ENCODE data around the gene FAM117B.

Gene FAM117B

GRCh38 chr2:202652119-202652518 is 17.4 kb downstream of the FAM117B start:
- H3K79me2 ChIP-seq (ENCODE audit: insufficient read depth, low read depth): no peaks in the 10 kb centered on the region
- no peak for TF ChIP-seq CTCF (conservative IDR thresholded peaks at IDR 0.05; ENCODE audit: low read depth, low read length)
- no peak overlapping the region for H3K27ac ChIP-seq
- H3K36me3 ChIP-seq (ENCODE audit: insufficient read depth): no peaks in the 10 kb centered on the region
- H4K20me1 ChIP-seq (ENCODE audit: insufficient read depth): no peaks in the 10 kb centered on the region
- no peak overlapping the region for H3K4me3 ChIP-seq (IDR thresholded peaks at IDR 0.05; ENCODE audit: insufficient read depth, low read depth, low read length)
- H3K4me2 ChIP-seq: no peak overlapping the region
- H3K27me3 ChIP-seq (ENCODE audit: insufficient read depth, low read depth): no peaks in the 10 kb centered on the region
- no peaks in the 10 kb centered on the region for H3K4me1 ChIP-seq (ENCODE audit: low read depth, poor library complexity, severe bottlenecking)
- H3K9ac ChIP-seq: no peak overlapping the region
- H2AFZ ChIP-seq (ENCODE audit: low read depth): no peak overlapping the region

- no peaks in the 10 kb centered on the region for H3K79me2 ChIP-seq (ENCODE audit: insufficient read depth, low read depth)
- TF ChIP-seq CTCF (conservative IDR thresholded peaks at IDR 0.05; ENCODE audit: low read depth, low read length): no peak
- H3K36me3 ChIP-seq (ENCODE audit: insufficient read depth): no peaks in the 10 kb centered on the region
- H3K4me1 ChIP-seq (ENCODE audit: low read depth, poor library complexity, severe bottlenecking): no peaks in the 10 kb centered on the region
- H3K9ac ChIP-seq: no peak overlapping the region
- H3K27ac ChIP-seq: no peak overlapping the region
- no peak overlapping the region for H2AFZ ChIP-seq (ENCODE audit: low read depth)
- no peak overlapping the region for H3K4me3 ChIP-seq (IDR thresholded peaks at IDR 0.05; ENCODE audit: insufficient read depth, low read depth, low read length)
- H4K20me1 ChIP-seq (ENCODE audit: insufficient read depth): no peaks in the 10 kb centered on the region
- no peaks in the 10 kb centered on the region for H3K27me3 ChIP-seq (ENCODE audit: insufficient read depth, low read depth)
- H3K4me2 ChIP-seq: no peak overlapping the region
These were observed 19.1 kb downstream of the FAM117B start for GRCh38 chr2:202653890-202654289.

GRCh38 chr2:202657876-202658275 is 23.1 kb downstream of the FAM117B start:
- Histone ChIP-seq H3K36me3 (ENCODE audit: insufficient read depth) (no peaks in the 10 kb centered on the region), H3K27ac (no peak overlapping the region), H3K4me2 (no peak overlapping the region), H3K4me1 (ENCODE audit: low read depth, poor library complexity, severe bottlenecking) (no peaks in the 10 kb centered on the region), H3K9ac (no peak overlapping the region), H3K27me3 (ENCODE audit: insufficient read depth, low read depth) (no peaks in the 10 kb centered on the region), H4K20me1 (ENCODE audit: insufficient read depth) (no peaks in the 10 kb centered on the region), H3K79me2 (ENCODE audit: insufficient read depth, low read depth) (no peaks in the 10 kb centered on the region), H3K4me3 (IDR thresholded peaks at IDR 0.05; ENCODE audit: insufficient read depth, low read depth, low read length) (no peak overlapping the region), H2AFZ (ENCODE audit: low read depth) (no peak overlapping the region)
- no peak for TF ChIP-seq CTCF (conservative IDR thresholded peaks at IDR 0.05; ENCODE audit: low read depth, low read length)

GRCh38 chr2:202660796-202661195 is 26.0 kb downstream of the FAM117B start:
- Histone ChIP-seq H3K27ac (no peak overlapping the region), H3K9ac (no peak overlapping the region), H4K20me1 (ENCODE audit: insufficient read depth) (no peaks in the 10 kb centered on the region), H3K4me3 (IDR thresholded peaks at IDR 0.05; ENCODE audit: insufficient read depth, low read depth, low read length) (no peak overlapping the region), H2AFZ (ENCODE audit: low read depth) (no peak overlapping the region), H3K79me2 (ENCODE audit: insufficient read depth, low read depth) (no peaks in the 10 kb centered on the region), H3K4me2 (no peak overlapping the region), H3K36me3 (ENCODE audit: insufficient read depth) (no peaks in the 10 kb centered on the region), H3K4me1 (ENCODE audit: low read depth, poor library complexity, severe bottlenecking) (no peaks in the 10 kb centered on the region), H3K27me3 (ENCODE audit: insufficient read depth, low read depth) (no peaks in the 10 kb centered on the region)
- no peak for TF ChIP-seq CTCF (conservative IDR thresholded peaks at IDR 0.05; ENCODE audit: low read depth, low read length)
